Kidney (tissue), 14 donors: ENCODE measurements around the gene GAPT. TPM values are rescaled to one million over a fixed set of nuclear protein-coding genes. Genes with fewer than 3 reads are reported as not detected.

Source experiments
- DNase-seq, 5 donors: peaks; one replicate each; pipeline ENCODE4 v3.0.0-alpha.2; 2013 to 2020
- FAIRE-seq: peaks from 2 replicates; lab custom pipeline; 2012; peaks lifted over from hg19 to GRCh38; lab: Jason Lieb, UNC
- H3K27ac ChIP-seq, 2 donors: one replicate each; pipeline ENCODE4 v1.7.0; 2013; ENCODE audit warnings: low read depth in 2 of 2, low read length in 2 of 2, inconsistent platforms in 1 of 2
- H3K27me3 ChIP-seq: one replicate; pipeline ENCODE4 v1.7.1; 2013; ENCODE audit warnings: low read length, inconsistent platforms; ENCODE audit not compliant: control insufficient read depth, insufficient read depth
- H3K36me3 ChIP-seq, 3 donors: one replicate each; pipeline versions ENCODE4 v1.7.0 to v1.7.1; 2013; ENCODE audit warnings: low read length in 3 of 3, control low read depth in 1 of 3, inconsistent platforms in 1 of 3; ENCODE audit not compliant: insufficient read depth in 3 of 3, control insufficient read depth in 2 of 3
- H3K4me1 ChIP-seq, 3 donors: one replicate each; pipeline versions ENCODE4 v1.7.0 to v1.7.1; 2013; ENCODE audit warnings: low read length in 3 of 3, inconsistent platforms in 1 of 3, low read depth in 1 of 3; ENCODE audit not compliant: control insufficient read depth in 2 of 3, insufficient read depth in 2 of 3
- H3K4me3 ChIP-seq, 3 donors: one replicate each; pipeline versions ENCODE4 v1.7.0 to v1.8.1; 2013; ENCODE audit warnings: low read length in 3 of 3, control low read depth in 1 of 3, inconsistent platforms in 1 of 3
- H3K9ac ChIP-seq, 3 donors: one replicate each; pipeline versions ENCODE4 v1.7.0 to v1.7.1; 2013; ENCODE audit warnings: low read length in 3 of 3, control low read depth in 1 of 3, inconsistent platforms in 1 of 3
- H3K9me3 ChIP-seq, 3 donors: one replicate each; pipeline versions ENCODE4 v1.7.0 to v1.7.1; 2013; ENCODE audit warnings: low read length in 3 of 3, control low read depth in 1 of 3, inconsistent platforms in 1 of 3; ENCODE audit not compliant: control insufficient read depth in 2 of 3, insufficient read depth in 1 of 3
- intact Hi-C: fragments of 100-400 bp; cut with DNase I; formaldehyde crosslinking; loops from one replicate; pipeline ENCODE4 v1.11.1; 2022
- polyA plus RNA-seq: library from polyadenylated mRNA; stranded (reverse); fragments of 350-450 nt; fragmentation: Illumina TruSeq; extraction: RNeasy Lipid Tissue Mini Kit (QIAGEN cat#74804); gene quantifications from one replicate; pipeline ENCODE4 v1.2.3, GENCODE V29; 2014; ENCODE audit warnings: low read depth, low replicate concordance; ENCODE audit not compliant: insufficient read depth
- total RNA-seq: library from RNA; stranded (reverse); fragmentation: NEBNext Ultra II Directional; extraction: Animal tissue kit (Norgen Biotek cat#: 25700); gene quantifications from one replicate; pipeline ENCODE4 v1.2.1, GENCODE V29; 2021
- TF ChIP-seq, protein P1 (sequence below): IDR thresholded peaks from 3 replicates; pipeline ENCODE4 v1.5.1; 2012; ENCODE audit warnings: mild to moderate bottlenecking, moderate library complexity, borderline replicate concordance; ENCODE audit not compliant: insufficient read depth; ENCODE audit errors: extremely low read depth
- donor health status: control.
- donor health status: control.
- donor health status: control.
- donor health status: control.
- donor health status: control.
- donor health status: DM: yes; HTN: yes; CAD: no.
- donor health status: Normal renal cell carcinoma (clear cell type).

The GAPT gene
- total and polyA plus RNA-seq, 2 donors from 2014 or later, result 0.32 to 3.9 TPM

- peak overlapping the region; percentile 94 to 95 for H3K27ac ChIP-seq
- peak overlapping the region in 2 of 3 donors; percentile 55 to 64 for H3K9ac ChIP-seq
- intact Hi-C loops, result loop anchor here (5.0 to 10.0 kb wide), 2 partner anchors 686 to 1164 kb away; no protein-coding TSS in a partner anchor
- peak overlapping the region; percentile 16 to 74 (median 58) for H3K4me3 ChIP-seq
- DNase-seq, result peak in 4 of 5 donors; percentile 91 to 96 (median 95)
- FAIRE-seq, result peak; percentile 27
- peaks cover 0 to 3% (median 0%) of the 10 kb centered on the region in 3 donors for H3K36me3 ChIP-seq
- H3K27me3 ChIP-seq, result no peaks in the 10 kb centered on the region
- H3K4me1 ChIP-seq, result peaks cover 0 to 3% (median 0%) of the 10 kb centered on the region in 3 donors
- TF ChIP-seq, protein P1, sequence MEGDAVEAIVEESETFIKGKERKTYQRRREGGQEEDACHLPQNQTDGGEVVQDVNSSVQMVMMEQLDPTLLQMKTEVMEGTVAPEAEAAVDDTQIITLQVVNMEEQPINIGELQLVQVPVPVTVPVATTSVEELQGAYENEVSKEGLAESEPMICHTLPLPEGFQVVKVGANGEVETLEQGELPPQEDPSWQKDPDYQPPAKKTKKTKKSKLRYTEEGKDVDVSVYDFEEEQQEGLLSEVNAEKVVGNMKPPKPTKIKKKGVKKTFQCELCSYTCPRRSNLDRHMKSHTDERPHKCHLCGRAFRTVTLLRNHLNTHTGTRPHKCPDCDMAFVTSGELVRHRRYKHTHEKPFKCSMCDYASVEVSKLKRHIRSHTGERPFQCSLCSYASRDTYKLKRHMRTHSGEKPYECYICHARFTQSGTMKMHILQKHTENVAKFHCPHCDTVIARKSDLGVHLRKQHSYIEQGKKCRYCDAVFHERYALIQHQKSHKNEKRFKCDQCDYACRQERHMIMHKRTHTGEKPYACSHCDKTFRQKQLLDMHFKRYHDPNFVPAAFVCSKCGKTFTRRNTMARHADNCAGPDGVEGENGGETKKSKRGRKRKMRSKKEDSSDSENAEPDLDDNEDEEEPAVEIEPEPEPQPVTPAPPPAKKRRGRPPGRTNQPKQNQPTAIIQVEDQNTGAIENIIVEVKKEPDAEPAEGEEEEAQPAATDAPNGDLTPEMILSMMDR, result peak; percentile 88
- no peaks in the 10 kb centered on the region for H3K9me3 ChIP-seq
These were observed 30.4 kb upstream of the GAPT start for GRCh38 chr5:58460732-58461286.

DNA sequence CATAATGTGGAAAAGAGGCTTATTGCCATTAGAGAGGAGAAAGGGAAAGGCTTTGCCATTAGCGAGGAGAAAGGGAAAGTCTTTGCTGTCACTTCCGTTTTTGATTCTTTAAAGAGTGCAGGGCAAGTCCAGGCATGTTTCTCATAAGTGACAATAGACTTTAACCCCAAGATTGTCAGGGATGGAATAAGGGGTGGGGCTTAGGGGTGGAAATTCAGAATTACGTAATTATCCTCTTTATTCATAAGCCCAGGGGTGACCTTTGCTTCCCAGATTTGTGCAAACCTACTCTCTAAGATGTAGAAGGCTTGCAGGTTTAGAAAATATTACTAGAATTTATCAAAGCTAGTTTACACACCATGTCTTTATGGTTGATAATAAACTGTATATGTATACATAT lies 29.1 kb upstream of the GAPT start:
- TF ChIP-seq, protein P1, result no peak
- H3K9me3 ChIP-seq, result no peaks in the 10 kb centered on the region
- no peaks in the 10 kb centered on the region for H3K36me3 ChIP-seq
- intact Hi-C loops, result loop anchor here (5.0 to 10.0 kb wide), 2 partner anchors 687 to 1165 kb away; no protein-coding TSS in a partner anchor
- H3K4me3 ChIP-seq, result peak overlapping the region in 1 of 3 donors; percentile 16
- peak overlapping the region; percentile 30 to 65 for H3K27ac ChIP-seq
- FAIRE-seq, result no peak
- DNase-seq, result peak in 1 of 5 donors; percentile 25
- H3K9ac ChIP-seq, result no peak overlapping the region
- no peaks in the 10 kb centered on the region for H3K27me3 ChIP-seq
- peaks cover 0 to 3% (median 0%) of the 10 kb centered on the region in 3 donors for H3K4me1 ChIP-seq

DNA sequence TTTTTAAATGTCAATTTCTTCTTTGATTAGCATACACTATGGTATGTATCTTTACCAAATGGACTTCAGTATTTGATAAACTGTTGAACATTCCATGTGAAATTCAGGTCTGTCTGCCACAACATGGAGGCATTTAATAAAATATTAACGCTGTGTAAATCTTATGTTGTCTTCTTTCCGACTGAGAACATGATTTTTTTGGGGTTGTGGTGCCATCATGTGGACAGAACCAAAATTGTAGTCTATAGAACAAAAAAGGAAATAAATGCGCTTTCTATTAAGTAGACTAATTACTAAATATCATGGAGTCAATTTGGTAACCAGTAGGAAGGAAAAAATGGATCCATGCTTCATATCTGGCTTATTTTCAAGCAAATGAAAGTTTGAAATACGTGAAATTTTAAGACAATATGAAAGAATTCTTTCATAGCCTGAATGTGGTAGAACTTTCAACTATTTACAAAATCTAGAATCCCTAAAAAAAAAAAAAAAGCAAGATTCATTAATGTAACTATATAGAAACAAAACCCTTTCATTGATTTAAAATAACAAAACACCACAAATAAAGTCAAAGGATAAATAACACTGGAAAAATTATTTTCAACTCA lies 28.5 kb upstream of the GAPT start:
- peak overlapping the region in 1 of 2 donors; percentile 12 for H3K27ac ChIP-seq
- peaks cover 0 to 3% (median 0%) of the 10 kb centered on the region in 3 donors for H3K4me1 ChIP-seq
- TF ChIP-seq, protein P1, result peak; percentile 61
- DNase-seq (peak in 2 of 5 donors; percentile 75 to 79), FAIRE-seq (peak; percentile 97)
- H3K4me3 ChIP-seq, result peak overlapping the region in 1 of 3 donors; percentile 16
- intact Hi-C loops, result loop anchor here (5.0 to 10.0 kb wide), 2 partner anchors 688 to 1165 kb away; no protein-coding TSS in a partner anchor
- no peaks in the 10 kb centered on the region for H3K36me3 ChIP-seq
- no peaks in the 10 kb centered on the region for H3K9me3 ChIP-seq
- H3K9ac ChIP-seq, result no peak overlapping the region
- no peaks in the 10 kb centered on the region for H3K27me3 ChIP-seq
